Activated CD8-positive, alpha-beta memory T cell treated with anti-CD3 and anti-CD28 coated beads, Interleukin-2, amount 10 ng/mL, durations not matched to agents 7 days and 5 days (primary cell): ENCODE results near the gene ECT2. TPM values are rescaled to one million over a fixed set of nuclear protein-coding genes. Genes with fewer than 3 reads are reported as not detected.
"Not testable (repeated sequence)": the region's sequence is repeated elsewhere in the genome, so short reads cannot be mapped to it uniquely, and the experiment has no call there.

Source experiments
- ATAC-seq: fragments of 150-1000 bp; cut with Tn5 transposase; one replicate; pipeline ENCODE4 v1.10.0; 2021; ENCODE audit warnings: moderate library complexity
- CTCF ChIA-PET: fragments of 350-600 bp; sonication (Branson Sonifier 250); formaldehyde crosslinking; loops from one replicate; lab custom pipeline; 2021; ENCODE audit warnings: antibody characterized with exemption; lab: Charles Lee
- DNase-seq: peaks from one replicate; pipeline ENCODE4 v3.0.0-alpha.2; 2020
- H3K27ac Mint-ChIP-seq: one replicate; pipeline ENCODE4 v1.8.0; 2021; ENCODE audit warnings: mild to moderate bottlenecking, mixed read lengths
- H3K27me3 Mint-ChIP-seq: one replicate; pipeline ENCODE4 v1.8.0; 2021; ENCODE audit warnings: mixed read lengths
- H3K36me3 Mint-ChIP-seq: one replicate; pipeline ENCODE4 v1.8.0; 2021; ENCODE audit warnings: mild to moderate bottlenecking, mixed read lengths
- H3K4me1 Mint-ChIP-seq: one replicate; pipeline ENCODE4 v1.8.0; 2021; ENCODE audit warnings: mixed read lengths
- H3K4me3 Mint-ChIP-seq: one replicate; pipeline ENCODE4 v1.8.0; 2021; ENCODE audit warnings: mild to moderate bottlenecking, moderate library complexity, mixed read lengths
- H3K9me3 Mint-ChIP-seq: one replicate; pipeline ENCODE4 v1.8.0; 2022; ENCODE audit warnings: low read depth, mixed read lengths
- total RNA-seq, 2 experiments: library from RNA; stranded (reverse); gene quantifications; one replicate each; pipeline ENCODE4 v1.2.3, GENCODE V29; 2021

ECT2 gene
- 10 to 100 TPM; 73.4 to 82.8 TPM for total RNA-seq

- CTCF ChIA-PET, result interaction anchor here (0.7 to 1.9 kb wide), 11 partner anchors 9 to 567 kb away, joined by 3 to 10 read pairs (median 3); partner anchors contain the start of gene NCEH1
- no peaks in the 10 kb centered on the region for H3K9me3 Mint-ChIP-seq
Observed at GRCh38 chr3:172750368-172751174, at the start of gene ECT2. ECT2 (plus strand) TSS chr3:172750726; CDS start chr3:172754531, 3,805 bp downstream.

GRCh38 chr3:172700936-172701455 lies 49.5 kb upstream of the ECT2 start:
- Mint-ChIP-seq H3K9me3 (no peaks in the 10 kb centered on the region), H3K27me3 (no peaks in the 10 kb centered on the region), H3K27ac (no peak overlapping the region), H3K4me1 (peaks cover 10% of the 10 kb centered on the region), H3K36me3 (peaks cover 1% of the 10 kb centered on the region), H3K4me3 (no peak overlapping the region)
- DNase-seq (no peak), ATAC-seq (no peak)
- CTCF ChIA-PET, result interaction anchor here (0.5 to 3.2 kb wide), 6 partner anchors 8 to 41 kb away, joined by 3 to 10 read pairs (median 4); no protein-coding TSS in a partner anchor

More at GRCh38 chr3:172750368-172751174, at the start of gene ECT2:
- DNase-seq (peak; percentile 100), ATAC-seq (peak; percentile 98)
- Mint-ChIP-seq H3K27me3 (peaks cover 4% of the 10 kb centered on the region), H3K27ac (peak within 1 kb of the TSS; percentile 98), H3K36me3 (peaks cover 34% of the 10 kb centered on the region), H3K4me3 (peak within 1 kb of the TSS; percentile 88), H3K4me1 (peaks cover 36% of the 10 kb centered on the region)

- Mint-ChIP-seq H3K36me3 (peaks cover 1% of the 10 kb centered on the region), H3K9me3 (no peaks in the 10 kb centered on the region), H3K27me3 (no peaks in the 10 kb centered on the region), H3K4me3 (no peak overlapping the region), H3K4me1 (peaks cover 10% of the 10 kb centered on the region), H3K27ac (no peak overlapping the region)
- DNase-seq (no peak), ATAC-seq (no peak)
- CTCF ChIA-PET, result interaction anchor here (0.5 to 3.2 kb wide), 4 partner anchors 9 to 42 kb away, joined by 3 to 10 read pairs (median 4); no protein-coding TSS in a partner anchor
Observed at GRCh38 chr3:172701751-172702150, 48.8 kb upstream of the ECT2 start.

GRCh38 chr3:172702256-172702655 lies 48.3 kb upstream of the ECT2 start:
- no peak overlapping the region for H3K27ac Mint-ChIP-seq
- CTCF ChIA-PET, result interaction anchor here (1.7 to 3.2 kb wide), 2 partner anchors 9 to 29 kb away, joined by 6 to 10 read pairs; no protein-coding TSS in a partner anchor
- no peaks in the 10 kb centered on the region for H3K27me3 Mint-ChIP-seq
- peaks cover 1% of the 10 kb centered on the region for H3K36me3 Mint-ChIP-seq
- DNase-seq, result no peak
- ATAC-seq, result no peak
- H3K9me3 Mint-ChIP-seq, result no peaks in the 10 kb centered on the region
- H3K4me1 Mint-ChIP-seq, result peaks cover 7% of the 10 kb centered on the region
- no peak overlapping the region for H3K4me3 Mint-ChIP-seq

- not testable (repeated sequence) for H3K4me1 Mint-ChIP-seq, ATAC-seq, DNase-seq, H3K36me3 Mint-ChIP-seq, H3K27ac Mint-ChIP-seq, H3K27me3 Mint-ChIP-seq, H3K9me3 Mint-ChIP-seq, H3K4me3 Mint-ChIP-seq
- CTCF ChIA-PET, result interaction anchor here (3.2 kb wide), 1 partner anchor 29 kb away, joined by 10 read pairs; no protein-coding TSS in a partner anchor
Observed at GRCh38 chr3:172702731-172703130, 47.8 kb upstream of the ECT2 start.

GRCh38 chr3:172704001-172704400 lies 46.5 kb upstream of the ECT2 start:
- Mint-ChIP-seq H3K9me3 (no peaks in the 10 kb centered on the region), H3K4me1 (peaks cover 9% of the 10 kb centered on the region), H3K4me3 (no peak overlapping the region), H3K27me3 (no peaks in the 10 kb centered on the region), H3K36me3 (peaks cover 1% of the 10 kb centered on the region), H3K27ac (no peak overlapping the region)
- CTCF ChIA-PET, result interaction anchor here (0.7 to 1.3 kb wide), 5 partner anchors 10 to 372 kb away, joined by 3 to 4 read pairs (median 3); no protein-coding TSS in a partner anchor
- DNase-seq (no peak), ATAC-seq (no peak)

- CTCF ChIA-PET, result interaction anchor here (1.3 kb wide), 1 partner anchor 373 kb away, joined by 4 read pairs; no protein-coding TSS in a partner anchor
Observed at GRCh38 chr3:172705170-172705569, 45.4 kb upstream of the ECT2 start.

GRCh38 chr3:172707030-172707429 lies 43.5 kb upstream of the ECT2 start:
- CTCF ChIA-PET, result interaction anchor here (1.5 kb wide), 2 partner anchors 10 to 43 kb away, joined by 3 to 4 read pairs; no protein-coding TSS in a partner anchor
- H3K36me3 Mint-ChIP-seq, result no peaks in the 10 kb centered on the region
- H3K4me3 Mint-ChIP-seq, result no peak overlapping the region
- no peak overlapping the region for H3K27ac Mint-ChIP-seq
- ATAC-seq (no peak), DNase-seq (no peak)
- no peaks in the 10 kb centered on the region for H3K9me3 Mint-ChIP-seq
- H3K4me1 Mint-ChIP-seq, result peaks cover 21% of the 10 kb centered on the region
- H3K27me3 Mint-ChIP-seq, result no peaks in the 10 kb centered on the region

More at GRCh38 chr3:172705170-172705569, 45.4 kb upstream of the ECT2 start:
- Mint-ChIP-seq H3K9me3 (no peaks in the 10 kb centered on the region), H3K4me1 (peaks cover 19% of the 10 kb centered on the region), H3K36me3 (peaks cover under 1% of the 10 kb centered on the region), H3K27me3 (no peaks in the 10 kb centered on the region), H3K4me3 (no peak overlapping the region), H3K27ac (no peak overlapping the region)
- DNase-seq (no peak), ATAC-seq (no peak)

GRCh38 chr3:172707967-172708366 lies 42.6 kb upstream of the ECT2 start:
- Mint-ChIP-seq H3K4me3 (no peak overlapping the region), H3K36me3 (no peaks in the 10 kb centered on the region), H3K4me1 (peaks cover 20% of the 10 kb centered on the region), H3K27ac (no peak overlapping the region), H3K9me3 (no peaks in the 10 kb centered on the region), H3K27me3 (no peaks in the 10 kb centered on the region)
- DNase-seq (no peak), ATAC-seq (no peak)
- CTCF ChIA-PET, result interaction anchor here (1.4 kb wide), 1 partner anchor 35 kb away, joined by 5 read pairs; no protein-coding TSS in a partner anchor

GRCh38 chr3:172708921-172709773 lies 41.4 kb upstream of the ECT2 start:
- H3K4me3 Mint-ChIP-seq, result peak overlapping the region; percentile 16
- CTCF ChIA-PET, result interaction anchor here (0.8 to 4.1 kb wide), 8 partner anchors 13 to 42 kb away, joined by 3 to 18 read pairs (median 7); no protein-coding TSS in a partner anchor
- no peaks in the 10 kb centered on the region for H3K36me3 Mint-ChIP-seq
- DNase-seq (no peak), ATAC-seq (no peak)
- H3K27ac Mint-ChIP-seq, result no peak overlapping the region
- H3K9me3 Mint-ChIP-seq, result no peaks in the 10 kb centered on the region
- peaks cover 5% of the 10 kb centered on the region for H3K27me3 Mint-ChIP-seq
- H3K4me1 Mint-ChIP-seq, result peaks cover 22% of the 10 kb centered on the region

- peaks cover 22% of the 10 kb centered on the region for H3K4me1 Mint-ChIP-seq
- ATAC-seq (peak; percentile 3), DNase-seq (no peak)
- H3K27ac Mint-ChIP-seq, result peak overlapping the region; percentile 80
- no peaks in the 10 kb centered on the region for H3K36me3 Mint-ChIP-seq
- no peaks in the 10 kb centered on the region for H3K9me3 Mint-ChIP-seq
- peak overlapping the region; percentile 96 for H3K4me3 Mint-ChIP-seq
- CTCF ChIA-PET, result interaction anchor here (0.8 to 4.1 kb wide), 16 partner anchors 10 to 378 kb away, joined by 3 to 18 read pairs (median 4); no protein-coding TSS in a partner anchor
- peaks cover 5% of the 10 kb centered on the region for H3K27me3 Mint-ChIP-seq
Observed at GRCh38 chr3:172709774-172710663, 40.5 kb upstream of the ECT2 start.
